Stimulated activated naive B cell treated with anti-CD40 and anti-IgM and Interleukin-4, amounts not matched to agents 10 μg/mL and 1 μg/mL and 100 μg/mL, for 72 hours (primary cell): ENCODE results near the gene PDCD1.
"Not testable (repeated sequence)": the region's sequence is repeated elsewhere in the genome, so short reads cannot be mapped to it uniquely, and the experiment has no call there.

ENCODE experiments used
- ATAC-seq, 2 donors: fragments of 150-1000 bp; cut with Tn5 transposase; replicated peaks; 2 replicates each; pipeline ENCODE4 v1.10.0; 2021; ENCODE audit warnings: moderate library complexity in 1 of 2
- DNase-seq: peaks from one replicate; pipeline ENCODE4 v3.0.0; 2021
- H3K27ac Mint-ChIP-seq: one replicate; pipeline ENCODE4 v1.8.0; 2022; ENCODE audit warnings: mild to moderate bottlenecking, mixed read lengths
- H3K27me3 Mint-ChIP-seq, 2 donors: one replicate each; pipeline ENCODE4 v1.8.0; 2022; ENCODE audit warnings: mixed read lengths in 2 of 2
- H3K36me3 Mint-ChIP-seq, 2 donors: one replicate each; pipeline ENCODE4 v1.8.0; 2022; ENCODE audit warnings: mixed read lengths in 2 of 2, mild to moderate bottlenecking in 1 of 2
- H3K4me1 Mint-ChIP-seq, 2 donors: one replicate each; pipeline ENCODE4 v1.8.0; 2022; ENCODE audit warnings: mixed read lengths in 2 of 2, mild to moderate bottlenecking in 1 of 2
- H3K4me3 Mint-ChIP-seq, 2 donors: one replicate each; pipeline ENCODE4 v1.8.0; 2022; ENCODE audit warnings: mild to moderate bottlenecking in 2 of 2, mixed read lengths in 2 of 2, moderate library complexity in 1 of 2
- H3K9me3 Mint-ChIP-seq, 2 donors: one replicate each; pipeline ENCODE4 v1.8.0; 2022; ENCODE audit warnings: mixed read lengths in 2 of 2, mild to moderate bottlenecking in 1 of 2

Gene PDCD1

GRCh38 chr2:241837197-241837965, 21.3 kb downstream of the PDCD1 start:
- DNase-seq: no peak
- H3K27ac Mint-ChIP-seq: no peak overlapping the region
- H3K9me3 Mint-ChIP-seq: peaks cover 5 to 6% of the 10 kb centered on the region in 2 donors
- H3K36me3 Mint-ChIP-seq: no peaks in the 10 kb centered on the region
- peaks cover 4 to 10% of the 10 kb centered on the region in 2 donors for H3K27me3 Mint-ChIP-seq
- no peak for ATAC-seq
- H3K4me1 Mint-ChIP-seq: peaks cover 4% of the 10 kb centered on the region in 2 donors
- no peak overlapping the region for H3K4me3 Mint-ChIP-seq

- ATAC-seq (no peak), DNase-seq (no peak)
- H3K27ac Mint-ChIP-seq: no peak overlapping the region
Measured at GRCh38 chr2:241836292-241836691, 22.4 kb downstream of the PDCD1 start.

GRCh38 chr2:241835611-241836010, 23.1 kb downstream of the PDCD1 start:
- no peak for ATAC-seq
- Mint-ChIP-seq H3K36me3 (no peaks in the 10 kb centered on the region), H3K27ac (no peak overlapping the region), H3K4me3 (no peak overlapping the region), H3K4me1 (peaks cover 0 to 4% of the 10 kb centered on the region in 2 donors), H3K9me3 (peaks cover 5 to 6% of the 10 kb centered on the region in 2 donors), H3K27me3 (peaks cover 13 to 15% of the 10 kb centered on the region in 2 donors)
- no peak for DNase-seq

More at GRCh38 chr2:241836292-241836691, 22.4 kb downstream of the PDCD1 start:
- no peaks in the 10 kb centered on the region for H3K36me3 Mint-ChIP-seq
- H3K4me1 Mint-ChIP-seq: peaks cover 0 to 4% of the 10 kb centered on the region in 2 donors
- no peak overlapping the region for H3K4me3 Mint-ChIP-seq
- H3K27me3 Mint-ChIP-seq: peaks cover 9 to 11% of the 10 kb centered on the region in 2 donors
- peaks cover 5 to 6% of the 10 kb centered on the region in 2 donors for H3K9me3 Mint-ChIP-seq

GRCh38 chr2:241834527-241835210, 24.0 kb downstream of the PDCD1 start:
- Mint-ChIP-seq H3K4me3 (no peak overlapping the region), H3K27ac (no peak overlapping the region), H3K27me3 (peaks cover 14 to 16% of the 10 kb centered on the region in 2 donors), H3K36me3 (no peaks in the 10 kb centered on the region), H3K9me3 (peaks cover 5 to 6% of the 10 kb centered on the region in 2 donors), H3K4me1 (peaks cover 0 to 4% of the 10 kb centered on the region in 2 donors)
- ATAC-seq (no peak), DNase-seq (no peak)

- not testable (repeated sequence) for H3K4me3 Mint-ChIP-seq, H3K9me3 Mint-ChIP-seq, DNase-seq, H3K27ac Mint-ChIP-seq, H3K4me1 Mint-ChIP-seq, H3K36me3 Mint-ChIP-seq, ATAC-seq
- peaks cover 14 to 16% of the 10 kb centered on the region in 2 donors for H3K27me3 Mint-ChIP-seq
Measured at GRCh38 chr2:241833756-241834526, 24.8 kb downstream of the PDCD1 start.

- H3K4me1 Mint-ChIP-seq: peaks cover 0 to 2% of the 10 kb centered on the region in 2 donors
- peaks cover 17 to 20% of the 10 kb centered on the region in 2 donors for H3K27me3 Mint-ChIP-seq
- H3K27ac Mint-ChIP-seq: no peak overlapping the region
- peaks cover 6 to 8% of the 10 kb centered on the region in 2 donors for H3K9me3 Mint-ChIP-seq
- ATAC-seq: no peak
- no peaks in the 10 kb centered on the region for H3K36me3 Mint-ChIP-seq
- no peak overlapping the region for H3K4me3 Mint-ChIP-seq
- no peak for DNase-seq
Measured at GRCh38 chr2:241833101-241833663, 25.5 kb downstream of the PDCD1 start.

GRCh38 chr2:241827394-241827793, 31.3 kb downstream of the PDCD1 start:
- Mint-ChIP-seq H3K27me3 (peaks cover 44 to 56% of the 10 kb centered on the region in 2 donors), H3K4me1 (peaks cover 0 to 13% of the 10 kb centered on the region in 2 donors), H3K9me3 (peaks cover 15 to 29% of the 10 kb centered on the region in 2 donors), H3K27ac (no peak overlapping the region), H3K4me3 (no peak overlapping the region), H3K36me3 (peaks cover 6 to 15% of the 10 kb centered on the region in 2 donors)
- DNase-seq (no peak), ATAC-seq (no peak)

- DNase-seq, ATAC-seq: not testable (repeated sequence)
- H3K4me3 Mint-ChIP-seq: peak overlapping the region in 1 of 2 donors; percentile 36
- H3K36me3 Mint-ChIP-seq: peaks cover 6 to 15% of the 10 kb centered on the region in 2 donors
- peak overlapping the region; percentile 88 for H3K27ac Mint-ChIP-seq
- peaks cover 49 to 59% of the 10 kb centered on the region in 2 donors for H3K27me3 Mint-ChIP-seq
- peaks cover 6 to 24% of the 10 kb centered on the region in 2 donors for H3K4me1 Mint-ChIP-seq
- H3K9me3 Mint-ChIP-seq: peaks cover 15 to 29% of the 10 kb centered on the region in 2 donors
Measured at GRCh38 chr2:241823531-241824437, 34.9 kb downstream of the PDCD1 start.

GRCh38 chr2:241822264-241822623, 36.5 kb downstream of the PDCD1 start:
- peaks cover 50 to 56% of the 10 kb centered on the region in 2 donors for H3K27me3 Mint-ChIP-seq

GRCh38 chr2:241821460-241822263, 37.0 kb downstream of the PDCD1 start:
- ATAC-seq (no peak), DNase-seq (no peak)
- Mint-ChIP-seq H3K27me3 (peaks cover 45 to 58% of the 10 kb centered on the region in 2 donors), H3K9me3 (peaks cover 9 to 13% of the 10 kb centered on the region in 2 donors), H3K4me3 (peak overlapping the region in 1 of 2 donors; percentile 39), H3K4me1 (peaks cover 19 to 33% of the 10 kb centered on the region in 2 donors), H3K36me3 (peaks cover 6 to 15% of the 10 kb centered on the region in 2 donors), H3K27ac (no peak overlapping the region)

More at GRCh38 chr2:241822264-241822623, 36.5 kb downstream of the PDCD1 start:
- peak overlapping the region in 1 of 2 donors; percentile 53 for H3K4me3 Mint-ChIP-seq
- H3K9me3 Mint-ChIP-seq: peaks cover 11 to 19% of the 10 kb centered on the region in 2 donors
- DNase-seq (no peak), ATAC-seq (no peak)
- H3K4me1 Mint-ChIP-seq: peaks cover 17 to 32% of the 10 kb centered on the region in 2 donors
- H3K36me3 Mint-ChIP-seq: peaks cover 6 to 15% of the 10 kb centered on the region in 2 donors
- peak overlapping the region; percentile 91 for H3K27ac Mint-ChIP-seq

- Mint-ChIP-seq H3K27ac (no peak overlapping the region), H3K27me3 (peaks cover 41 to 51% of the 10 kb centered on the region in 2 donors), H3K4me1 (peaks cover 19 to 33% of the 10 kb centered on the region in 2 donors), H3K4me3 (no peak overlapping the region), H3K36me3 (peaks cover 0 to 15% of the 10 kb centered on the region in 2 donors), H3K9me3 (peaks cover 4 to 10% of the 10 kb centered on the region in 2 donors)
- DNase-seq (no peak), ATAC-seq (no peak)
Measured at GRCh38 chr2:241820625-241821384, 37.9 kb downstream of the PDCD1 start.
